DOHH2 (cell line): ENCODE data around the gene DIPK1A.

Source experiments
- EZH2phosphoT487 ChIP-seq: fragments of 200-600 bp; sonication (generic); IDR thresholded peaks from 2 replicates; pipeline ENCODE4 v1.6.1; 2017; ENCODE audit warnings: borderline replicate concordance, mild to moderate bottlenecking, antibody characterized with exemption, low read length, moderate library complexity, mixed read lengths
- TF ChIP-seq, protein P1 (sequence below): fragments of 200-600 bp; sonication (generic); IDR thresholded peaks from one replicate; pipeline ENCODE4 v1.5.1; 2014; ENCODE audit warnings: antibody characterized with exemption, mild to moderate bottlenecking, low read depth, low read length; ENCODE audit not compliant: poor library complexity, severe bottlenecking

DNA sequence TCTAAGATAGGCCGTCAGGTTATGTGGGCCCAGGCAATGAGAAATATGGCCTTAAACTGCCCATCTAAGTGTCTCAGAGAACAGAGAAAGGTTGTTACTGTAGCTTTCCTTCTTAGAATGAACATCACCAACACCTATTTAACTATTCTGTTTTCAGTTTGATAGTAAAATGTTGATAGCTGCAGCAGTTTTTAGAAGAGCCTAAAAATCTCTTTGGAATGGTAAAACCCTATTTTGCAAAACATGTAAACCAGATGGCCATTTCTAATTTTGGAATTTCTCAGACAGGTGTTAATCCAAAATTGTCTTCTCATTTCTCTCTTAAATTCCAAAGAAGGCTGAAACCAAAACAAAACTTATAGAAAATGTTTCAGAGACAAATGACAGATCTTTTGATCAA lies 57.5 kb downstream of the DIPK1A start:
- TF ChIP-seq, protein P1, sequence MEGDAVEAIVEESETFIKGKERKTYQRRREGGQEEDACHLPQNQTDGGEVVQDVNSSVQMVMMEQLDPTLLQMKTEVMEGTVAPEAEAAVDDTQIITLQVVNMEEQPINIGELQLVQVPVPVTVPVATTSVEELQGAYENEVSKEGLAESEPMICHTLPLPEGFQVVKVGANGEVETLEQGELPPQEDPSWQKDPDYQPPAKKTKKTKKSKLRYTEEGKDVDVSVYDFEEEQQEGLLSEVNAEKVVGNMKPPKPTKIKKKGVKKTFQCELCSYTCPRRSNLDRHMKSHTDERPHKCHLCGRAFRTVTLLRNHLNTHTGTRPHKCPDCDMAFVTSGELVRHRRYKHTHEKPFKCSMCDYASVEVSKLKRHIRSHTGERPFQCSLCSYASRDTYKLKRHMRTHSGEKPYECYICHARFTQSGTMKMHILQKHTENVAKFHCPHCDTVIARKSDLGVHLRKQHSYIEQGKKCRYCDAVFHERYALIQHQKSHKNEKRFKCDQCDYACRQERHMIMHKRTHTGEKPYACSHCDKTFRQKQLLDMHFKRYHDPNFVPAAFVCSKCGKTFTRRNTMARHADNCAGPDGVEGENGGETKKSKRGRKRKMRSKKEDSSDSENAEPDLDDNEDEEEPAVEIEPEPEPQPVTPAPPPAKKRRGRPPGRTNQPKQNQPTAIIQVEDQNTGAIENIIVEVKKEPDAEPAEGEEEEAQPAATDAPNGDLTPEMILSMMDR: no peak
- no peak for TF ChIP-seq EZH2phosphoT487
